ENCODE results near the gene ARMC2.

GRCh38 chr6:108903796-108904195, 55.6 kb downstream of the ARMC2 start:
- no peak for TF ChIP-seq MAX (IDR thresholded peaks at IDR 0.05)
- no peak for TF ChIP-seq CTCF (IDR thresholded peaks at IDR 0.05; ENCODE audit: control extremely low read depth in 1 of 3, insufficient read depth in 1 of 3, low read depth in 1 of 3, low read length in 3 of 3)
- no peak for TF ChIP-seq POLR2A (IDR thresholded peaks at IDR 0.05; ENCODE audit: control extremely low read depth in 1 of 2, low read depth in 2 of 2, low read length in 2 of 2)
- TF ChIP-seq BCL11A (IDR thresholded peaks at IDR 0.05; ENCODE audit: low read depth in 2 of 2, low read length in 2 of 2), result no peak
- TF ChIP-seq EZH2 (IDR thresholded peaks at IDR 0.05; ENCODE audit: low read depth, low read length, severe bottlenecking), result no peak
- no peak for TF ChIP-seq JUND (IDR thresholded peaks at IDR 0.05; ENCODE audit: low read length)
- TF ChIP-seq YY1 (IDR thresholded peaks at IDR 0.05; ENCODE audit: low read depth, low read length), result no peak

All from H1 (cell line).